Erythroblast (primary cell): ENCODE data around the gene RBM17.

Source experiments
- GATA1 ChIP-seq: IDR thresholded peaks from 2 replicates; pipeline ENCODE4 v1.6.1; 2011; ENCODE audit warnings: low read depth, mild to moderate bottlenecking, control low read depth, low read length, moderate library complexity
- POLR2A ChIP-seq: IDR thresholded peaks from 2 replicates; pipeline ENCODE4 v1.6.1; 2011; ENCODE audit warnings: mild to moderate bottlenecking, low read length

GRCh38 chr10:6120691-6121090 lies 31.9 kb downstream of the RBM17 start:
- TF ChIP-seq POLR2A (no peak), GATA1 (no peak)
